H9 (cell line): ENCODE measurements around the gene CXCR4. TPM values are rescaled to one million over a fixed set of nuclear protein-coding genes. Genes with fewer than 3 reads are reported as not detected.

Source experiments
- DNase-seq: peaks from one replicate; pipeline ENCODE4 v3.0.0-alpha.2; 2017
- H2AFZ ChIP-seq: one replicate; pipeline ENCODE4 v1.6.1; 2013; ENCODE audit warnings: mild to moderate bottlenecking, low read length, control low read depth, moderate library complexity
- H2AK5ac ChIP-seq: 2 replicates; pipeline ENCODE4 v1.6.1; 2013; ENCODE audit warnings: low read length, control low read depth, mixed read lengths; ENCODE audit not compliant: insufficient read length
- H2BK120ac ChIP-seq: one replicate; pipeline ENCODE4 v1.6.1; 2013; ENCODE audit warnings: low read depth, mild to moderate bottlenecking, low read length, control low read depth, inconsistent platforms; ENCODE audit not compliant: poor library complexity, severe bottlenecking
- H2BK12ac ChIP-seq: 2 replicates; pipeline ENCODE4 v1.6.1; 2013; ENCODE audit warnings: low read length, control low read depth, mixed read lengths, low read depth; ENCODE audit not compliant: insufficient read length
- H2BK15ac ChIP-seq: 2 replicates; pipeline ENCODE4 v1.6.1; 2013; ENCODE audit warnings: low read depth, low read length, control low read depth
- H2BK20ac ChIP-seq: one replicate; pipeline ENCODE4 v1.6.1; 2013; ENCODE audit warnings: low read depth, mild to moderate bottlenecking, low read length, control low read depth, inconsistent platforms; ENCODE audit not compliant: poor library complexity, severe bottlenecking
- H2BK5ac ChIP-seq: 2 replicates; pipeline ENCODE4 v1.6.1; 2013; ENCODE audit warnings: low read length, control low read depth, mixed read lengths; ENCODE audit not compliant: insufficient read length
- H3K14ac ChIP-seq: 2 replicates; pipeline ENCODE4 v1.6.1; 2013; ENCODE audit warnings: low read length, control low read depth; ENCODE audit not compliant: insufficient read depth
- H3K18ac ChIP-seq: 2 replicates; pipeline ENCODE4 v1.6.1; 2013; ENCODE audit warnings: low read depth, mild to moderate bottlenecking, mixed read lengths, low read length, control low read depth; ENCODE audit not compliant: insufficient read length
- H3K23ac ChIP-seq: 2 replicates; pipeline ENCODE4 v1.6.1; 2013; ENCODE audit warnings: low read length, control low read depth, mixed read lengths, low read depth; ENCODE audit not compliant: insufficient read length
- H3K23me2 ChIP-seq: 2 replicates; pipeline ENCODE4 v1.6.1; 2013; ENCODE audit warnings: low read depth, mild to moderate bottlenecking, mixed read lengths, low read length, control low read depth; ENCODE audit not compliant: insufficient read length, poor library complexity, severe bottlenecking
- H3K27ac ChIP-seq: 2 replicates; pipeline ENCODE4 v1.5.1; 2013; ENCODE audit warnings: low read length, control low read depth, mixed read lengths, low read depth; ENCODE audit not compliant: insufficient read length
- H3K27me3 ChIP-seq: 2 replicates; pipeline ENCODE4 v1.6.1; 2013; ENCODE audit warnings: low read length, control low read depth, inconsistent platforms; ENCODE audit not compliant: insufficient read depth
- H3K4ac ChIP-seq: 2 replicates; pipeline ENCODE4 v1.6.1; 2013; ENCODE audit warnings: low read depth, mild to moderate bottlenecking, control low read depth, inconsistent platforms, low read length, moderate library complexity
- H3K4me1 ChIP-seq: 2 replicates; pipeline ENCODE4 v1.6.1; 2013; ENCODE audit warnings: low read length, control low read depth, inconsistent platforms; ENCODE audit not compliant: insufficient read depth
- H3K4me2 ChIP-seq: 2 replicates; pipeline ENCODE4 v1.6.1; 2013; ENCODE audit warnings: low read length, control low read depth, mixed read lengths; ENCODE audit not compliant: insufficient read length, insufficient read depth
- H3K56ac ChIP-seq: 2 replicates; pipeline ENCODE4 v1.6.1; 2013; ENCODE audit warnings: low read depth, mild to moderate bottlenecking, mixed read lengths, low read length, control low read depth; ENCODE audit not compliant: insufficient read length
- H3K79me1 ChIP-seq: 2 replicates; pipeline ENCODE4 v1.6.1; 2013; ENCODE audit warnings: low read depth, mild to moderate bottlenecking, moderate library complexity, low read length, control low read depth, inconsistent platforms; ENCODE audit not compliant: insufficient read depth, poor library complexity, severe bottlenecking
- H3K79me2 ChIP-seq: 2 replicates; pipeline ENCODE4 v1.6.1; 2013; ENCODE audit warnings: low read length, control low read depth, inconsistent platforms; ENCODE audit not compliant: insufficient read depth
- H3K9ac ChIP-seq: 2 replicates; pipeline ENCODE4 v1.6.1; 2013; ENCODE audit warnings: low read length, control low read depth, mixed read lengths; ENCODE audit not compliant: insufficient read length; ENCODE audit errors: extremely low read depth
- H3K9me3 ChIP-seq: one replicate; pipeline ENCODE4 v1.6.1; 2013; ENCODE audit warnings: low read depth, low read length, inconsistent platforms; ENCODE audit not compliant: control insufficient read depth
- H3T11ph ChIP-seq: one replicate; pipeline ENCODE4 v1.6.1; 2013; ENCODE audit warnings: mild to moderate bottlenecking, low read length, control low read depth, inconsistent platforms
- H4K20me1 ChIP-seq: one replicate; pipeline ENCODE4 v1.6.1; 2013; ENCODE audit not compliant: control insufficient read depth, insufficient read length, insufficient read depth
- H4K5ac ChIP-seq: 2 replicates; pipeline ENCODE4 v1.6.1; 2013; ENCODE audit warnings: low read depth, mild to moderate bottlenecking, mixed read lengths, low read length, control low read depth; ENCODE audit not compliant: insufficient read length
- H4K8ac ChIP-seq: replicated peaks from 2 replicates; pipeline ENCODE4 v1.6.1; 2013; ENCODE audit warnings: low read length, control low read depth, mixed read lengths, low read depth; ENCODE audit not compliant: insufficient read length
- H4K91ac ChIP-seq: 2 replicates; pipeline ENCODE4 v1.6.1; 2013; ENCODE audit warnings: low read depth, mild to moderate bottlenecking, moderate library complexity, mixed read lengths, low read length, control low read depth; ENCODE audit not compliant: insufficient read length
- H3K27ac Mint-ChIP-seq, 3 experiments: 2 replicates in 2 of 3; 3 replicates in 1 of 3; pipeline ENCODE4 v1.8.0; 2020 to 2021; ENCODE audit warnings: mixed read lengths in 3 of 3, mild to moderate bottlenecking in 1 of 3, moderate library complexity in 1 of 3
- H3K27me3 Mint-ChIP-seq: 2 replicates; pipeline ENCODE4 v1.8.0; 2021; ENCODE audit warnings: low read depth, mild to moderate bottlenecking, moderate library complexity, mixed read lengths
- H3K36me3 Mint-ChIP-seq, 3 experiments: 2 replicates in 2 of 3; 3 replicates in 1 of 3; pipeline ENCODE4 v1.8.0; 2020 to 2021; ENCODE audit warnings: low read depth in 3 of 3, mixed read lengths in 3 of 3; ENCODE audit not compliant: insufficient read depth in 1 of 3
- H3K4me1 Mint-ChIP-seq, 2 experiments: 2 replicates each; pipeline ENCODE4 v1.8.0; 2020; ENCODE audit warnings: mixed read lengths in 2 of 2
- H3K4me3 Mint-ChIP-seq, 2 experiments: 2 replicates in 1 of 2; 3 replicates in 1 of 2; pipeline ENCODE4 v1.8.0; 2020 to 2021; ENCODE audit warnings: mild to moderate bottlenecking in 2 of 2, mixed read lengths in 2 of 2, moderate library complexity in 1 of 2
- H3K9me3 Mint-ChIP-seq, 2 experiments: 2 replicates in 1 of 2; 3 replicates in 1 of 2; pipeline ENCODE4 v1.8.0; 2020; ENCODE audit warnings: mild to moderate bottlenecking in 2 of 2, mixed read lengths in 2 of 2, moderate library complexity in 1 of 2
- WGBS: extraction: QIAGEN DNeasy Blood & Tissue Kit; methylation state at CpG from one replicate; pipeline ENCODE4 v1.1.7; 2013; ENCODE audit warnings: missing lambda C conversion rate, low lambda C conversion rate, mixed read lengths; ENCODE audit not compliant: insufficient read length; ENCODE audit errors: extremely low coverage; 5-methylcytosine and 5-hydroxymethylcytosine counted together
- total RNA-seq: library from RNA; stranded (reverse); gene quantifications from 2 replicates; pipeline ENCODE4 v1.2.1, GENCODE V29; 2021
- TF ChIP-seq, protein P1 (sequence below): fragments of 200-600 bp; sonication (generic); conservative IDR thresholded peaks from 3 replicates; pipeline ENCODE4 v1.8.0; 2021; ENCODE audit warnings: antibody characterized with exemption, mild to moderate bottlenecking

Gene CXCR4
- total RNA-seq, 1 experiment from 2014 or later = 1.0 TPM

DNA sequence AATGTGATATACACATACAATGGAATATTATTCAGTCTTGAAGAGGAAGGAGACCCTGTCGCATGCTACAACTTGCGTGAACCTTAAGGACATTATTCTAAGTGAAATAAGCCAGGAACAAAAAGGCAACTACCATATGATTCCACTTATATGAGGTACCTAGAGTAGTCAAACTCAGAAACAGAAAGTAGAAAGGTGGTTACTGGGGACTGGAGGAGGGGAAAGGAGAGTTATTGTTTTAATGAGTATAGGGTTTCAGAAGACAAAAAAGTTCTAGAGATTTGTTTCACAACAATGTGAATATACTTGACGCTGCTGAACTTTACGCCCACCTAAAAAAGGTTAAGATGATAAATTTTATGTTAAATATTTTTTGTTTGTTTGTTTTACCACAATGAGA is 47.0 kb downstream of the CXCR4 start:
- no peak overlapping the region for H4K91ac ChIP-seq
- H2BK5ac ChIP-seq = no peak overlapping the region
- H2AFZ ChIP-seq = no peak overlapping the region
- no peaks in the 10 kb centered on the region for H3K27me3 ChIP-seq
- no peak overlapping the region for H3K9ac ChIP-seq
- H3K56ac ChIP-seq = no peak overlapping the region
- H3K27ac Mint-ChIP-seq = no peak overlapping the region
- no peak for DNase-seq
- no peak overlapping the region for H3K4me2 ChIP-seq
- no peak overlapping the region for H3K14ac ChIP-seq
- peaks cover 22 to 26% of the 10 kb centered on the region in 2 experiments for H3K9me3 Mint-ChIP-seq
- H3K4me1 Mint-ChIP-seq = peaks cover 9 to 11% of the 10 kb centered on the region in 2 experiments; a peak in 3 of 4 replicates
- H3K4me3 Mint-ChIP-seq = no peak overlapping the region
- no CpG with 5 or more reads among the region's 4 CpGs for WGBS
- no peaks in the 10 kb centered on the region for H3K79me2 ChIP-seq
- H2BK20ac ChIP-seq = no peak overlapping the region
- no peak overlapping the region for H3K18ac ChIP-seq
- H3T11ph ChIP-seq = no peak overlapping the region
- peaks cover 2% of the 10 kb centered on the region; the same call in 1 of the 2 replicates for H3K27me3 Mint-ChIP-seq
- no peak overlapping the region for H2AK5ac ChIP-seq
- no peak overlapping the region for H2BK15ac ChIP-seq
- TF ChIP-seq, protein P1, sequence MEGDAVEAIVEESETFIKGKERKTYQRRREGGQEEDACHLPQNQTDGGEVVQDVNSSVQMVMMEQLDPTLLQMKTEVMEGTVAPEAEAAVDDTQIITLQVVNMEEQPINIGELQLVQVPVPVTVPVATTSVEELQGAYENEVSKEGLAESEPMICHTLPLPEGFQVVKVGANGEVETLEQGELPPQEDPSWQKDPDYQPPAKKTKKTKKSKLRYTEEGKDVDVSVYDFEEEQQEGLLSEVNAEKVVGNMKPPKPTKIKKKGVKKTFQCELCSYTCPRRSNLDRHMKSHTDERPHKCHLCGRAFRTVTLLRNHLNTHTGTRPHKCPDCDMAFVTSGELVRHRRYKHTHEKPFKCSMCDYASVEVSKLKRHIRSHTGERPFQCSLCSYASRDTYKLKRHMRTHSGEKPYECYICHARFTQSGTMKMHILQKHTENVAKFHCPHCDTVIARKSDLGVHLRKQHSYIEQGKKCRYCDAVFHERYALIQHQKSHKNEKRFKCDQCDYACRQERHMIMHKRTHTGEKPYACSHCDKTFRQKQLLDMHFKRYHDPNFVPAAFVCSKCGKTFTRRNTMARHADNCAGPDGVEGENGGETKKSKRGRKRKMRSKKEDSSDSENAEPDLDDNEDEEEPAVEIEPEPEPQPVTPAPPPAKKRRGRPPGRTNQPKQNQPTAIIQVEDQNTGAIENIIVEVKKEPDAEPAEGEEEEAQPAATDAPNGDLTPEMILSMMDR = no peak
- H3K27ac ChIP-seq = no peak overlapping the region
- no peak overlapping the region for H2BK120ac ChIP-seq
- no peak overlapping the region for H4K8ac ChIP-seq
- H2BK12ac ChIP-seq = no peak overlapping the region
- H3K23ac ChIP-seq = no peak overlapping the region
- no peaks in the 10 kb centered on the region for H3K23me2 ChIP-seq
- peaks cover 9 to 20% (median 10%) of the 10 kb centered on the region in 3 experiments for H3K36me3 Mint-ChIP-seq
- H4K20me1 ChIP-seq = no peaks in the 10 kb centered on the region
- H3K9me3 ChIP-seq = no peaks in the 10 kb centered on the region
- no peak overlapping the region for H4K5ac ChIP-seq
- H3K79me1 ChIP-seq = no peaks in the 10 kb centered on the region
- H3K4me1 ChIP-seq = no peaks in the 10 kb centered on the region
- no peak overlapping the region for H3K4ac ChIP-seq
